GM19351 (cell line): ENCODE measurements around the gene USH2A.

ENCODE experiments used
- ATAC-seq: cut with Tn5 transposase; IDR thresholded peaks from one replicate; pipeline ENCODE4 v1.9.1; 2021; ENCODE audit warnings: mild to moderate bottlenecking, moderate library complexity; ENCODE audit not compliant: unreplicated experiment

USH2A gene

GRCh38 chr1:215612391-215612790, 810.9 kb downstream of the USH2A start:
- no peak for ATAC-seq

- no peak for ATAC-seq
These were observed 814.6 kb downstream of the USH2A start for GRCh38 chr1:215608646-215609045.

GRCh38 chr1:215607412-215607811, 815.8 kb downstream of the USH2A start:
- no peak for ATAC-seq

GRCh38 chr1:215606564-215607168, 816.6 kb downstream of the USH2A start:
- ATAC-seq, result peak; percentile 72

GRCh38 chr1:215606036-215606435, 817.2 kb downstream of the USH2A start:
- ATAC-seq, result no peak

- no peak for ATAC-seq
These were observed 818.1 kb downstream of the USH2A start for GRCh38 chr1:215605011-215605621.

- no peak for ATAC-seq
These were observed 819.9 kb downstream of the USH2A start for GRCh38 chr1:215603319-215603718.

- ATAC-seq, result no peak
These were observed 822.0 kb downstream of the USH2A start for GRCh38 chr1:215601276-215601675.

- ATAC-seq, result no peak
These were observed 822.4 kb downstream of the USH2A start for GRCh38 chr1:215600867-215601266.

- no peak for ATAC-seq
These were observed 822.9 kb downstream of the USH2A start for GRCh38 chr1:215600258-215600792.

- ATAC-seq, result no peak
These were observed 823.7 kb downstream of the USH2A start for GRCh38 chr1:215599418-215600074.

- no peak for ATAC-seq
These were observed 825.3 kb downstream of the USH2A start for GRCh38 chr1:215597961-215598360.

- ATAC-seq, result no peak
These were observed 828.0 kb downstream of the USH2A start for GRCh38 chr1:215595231-215595630.

- ATAC-seq, result no peak
These were observed 828.6 kb downstream of the USH2A start for GRCh38 chr1:215594640-215595039.

GRCh38 chr1:215590779-215591491, 832.3 kb downstream of the USH2A start:
- no peak for ATAC-seq

- no peak for ATAC-seq
These were observed 833.4 kb downstream of the USH2A start for GRCh38 chr1:215589650-215590435.

- ATAC-seq, result peak; percentile 72
These were observed 838.9 kb downstream of the USH2A start for GRCh38 chr1:215584389-215584788.

- ATAC-seq, result peak; percentile 47
These were observed 840.0 kb downstream of the USH2A start for GRCh38 chr1:215583185-215583749.

- no peak for ATAC-seq
These were observed 841.4 kb downstream of the USH2A start for GRCh38 chr1:215581896-215582295.
